GM21723 (cell line): ENCODE results near the gene SNRNP48.

Experiments used
- ATAC-seq: cut with Tn5 transposase; IDR thresholded peaks from one replicate; pipeline ENCODE4 v1.9.1; 2021; ENCODE audit warnings: mild to moderate bottlenecking, moderate library complexity; ENCODE audit not compliant: unreplicated experiment

Gene SNRNP48

DNA sequence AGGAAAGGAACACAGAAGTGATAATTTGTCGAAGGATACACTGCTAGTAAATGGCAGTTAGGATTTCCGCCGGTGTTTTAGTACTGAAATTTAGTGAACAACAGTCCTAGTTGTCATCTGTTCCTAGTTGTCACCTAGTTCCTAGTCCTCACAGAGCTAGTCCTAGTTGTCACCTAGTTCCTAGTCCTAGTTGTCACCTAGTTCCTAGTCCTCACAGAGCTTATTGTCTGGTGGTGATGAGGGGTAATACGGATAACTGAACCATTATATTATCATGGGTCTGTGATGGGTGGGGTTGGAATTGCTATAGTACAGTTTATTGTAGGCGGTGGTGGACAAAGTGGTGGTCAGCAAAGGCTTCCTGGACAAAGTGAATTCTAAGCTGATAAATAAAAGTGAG, 1.8 kb downstream of the SNRNP48 start:
- no peak for ATAC-seq

DNA sequence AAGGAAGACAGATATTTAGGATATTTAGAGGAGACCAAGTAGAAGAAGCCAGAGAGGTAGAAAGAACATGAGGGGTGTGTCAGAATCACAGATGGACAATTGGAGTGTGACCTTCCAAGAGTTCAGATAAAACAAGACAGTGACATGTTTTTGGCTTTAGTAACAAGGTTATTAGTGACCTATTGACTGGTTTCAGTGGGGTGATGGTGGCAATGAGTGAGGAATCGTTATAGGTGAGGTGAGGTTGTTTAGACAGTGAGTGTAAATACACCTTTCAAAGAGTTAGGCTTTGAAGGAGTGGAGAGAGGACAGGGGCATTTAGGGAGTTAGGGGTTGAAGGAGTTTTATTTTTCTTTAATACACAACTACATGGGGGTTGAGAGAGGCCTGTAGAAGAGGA, 3.2 kb downstream of the SNRNP48 start:
- no peak for ATAC-seq

DNA sequence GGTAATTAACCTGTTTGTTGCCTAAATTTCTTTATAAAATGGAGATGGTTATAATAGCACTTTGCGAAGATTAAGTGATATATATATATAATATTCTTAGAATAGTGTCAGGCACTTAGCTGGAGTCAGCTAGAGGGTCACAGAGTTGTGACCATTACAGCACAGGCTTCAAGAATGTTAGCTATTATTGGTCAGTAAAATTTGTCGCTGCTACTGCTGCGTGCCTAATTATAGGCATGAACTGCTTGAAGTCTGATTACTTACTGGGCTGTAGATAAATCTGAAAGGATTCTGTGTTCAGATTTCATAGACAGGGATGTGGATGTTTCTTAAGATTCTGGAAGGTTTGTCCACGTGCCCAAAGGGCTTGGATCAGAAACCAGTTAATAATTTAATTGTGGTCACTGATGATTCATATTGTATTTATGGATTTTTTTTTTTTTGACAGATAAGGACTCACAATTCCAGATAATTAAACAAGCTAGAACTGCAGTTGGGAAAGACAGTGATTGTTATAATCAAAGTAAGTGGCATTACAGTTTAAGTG, 4.7 kb downstream of the SNRNP48 start:
- ATAC-seq = no peak

DNA sequence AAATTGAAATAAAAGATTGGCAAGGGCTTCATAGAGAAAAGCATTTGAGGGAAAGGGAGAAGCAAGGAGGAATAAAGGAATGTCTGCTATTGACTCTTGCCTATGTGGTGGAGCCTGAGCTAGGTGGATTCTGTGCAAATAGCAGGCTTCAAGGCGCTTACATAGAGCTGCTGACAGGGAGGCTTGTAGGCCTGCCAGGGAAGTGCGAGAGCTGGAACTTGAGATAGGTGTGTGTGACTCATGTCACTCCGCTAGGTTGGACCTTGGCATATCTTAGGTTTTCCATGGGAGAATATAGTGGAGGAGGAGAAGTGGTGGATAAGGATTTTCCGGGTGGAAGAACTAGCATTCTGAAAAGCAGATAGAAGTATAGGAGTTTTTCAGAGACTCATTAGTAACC, 14.0 kb downstream of the SNRNP48 start:
- ATAC-seq = no peak

DNA sequence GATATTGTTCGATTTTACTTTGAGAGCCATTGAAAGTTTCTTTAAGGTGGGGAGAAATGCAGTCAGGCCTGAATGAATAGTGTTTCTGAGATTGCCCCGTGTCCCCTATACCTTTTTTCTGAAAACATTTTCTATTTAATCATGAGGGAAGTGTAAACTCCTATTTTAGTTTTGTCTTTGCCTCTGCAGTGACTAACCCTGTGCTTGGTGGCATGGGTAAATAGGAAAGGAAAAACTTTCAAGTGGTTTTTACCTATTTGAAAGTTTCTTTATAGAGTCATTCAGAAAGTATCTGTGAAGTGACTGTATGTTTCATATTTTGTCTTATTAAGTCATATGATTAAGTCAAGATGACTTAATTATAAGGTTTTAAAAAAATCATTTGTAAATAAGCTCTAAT, 14.5 kb downstream of the SNRNP48 start:
- peak; percentile 74 for ATAC-seq

DNA sequence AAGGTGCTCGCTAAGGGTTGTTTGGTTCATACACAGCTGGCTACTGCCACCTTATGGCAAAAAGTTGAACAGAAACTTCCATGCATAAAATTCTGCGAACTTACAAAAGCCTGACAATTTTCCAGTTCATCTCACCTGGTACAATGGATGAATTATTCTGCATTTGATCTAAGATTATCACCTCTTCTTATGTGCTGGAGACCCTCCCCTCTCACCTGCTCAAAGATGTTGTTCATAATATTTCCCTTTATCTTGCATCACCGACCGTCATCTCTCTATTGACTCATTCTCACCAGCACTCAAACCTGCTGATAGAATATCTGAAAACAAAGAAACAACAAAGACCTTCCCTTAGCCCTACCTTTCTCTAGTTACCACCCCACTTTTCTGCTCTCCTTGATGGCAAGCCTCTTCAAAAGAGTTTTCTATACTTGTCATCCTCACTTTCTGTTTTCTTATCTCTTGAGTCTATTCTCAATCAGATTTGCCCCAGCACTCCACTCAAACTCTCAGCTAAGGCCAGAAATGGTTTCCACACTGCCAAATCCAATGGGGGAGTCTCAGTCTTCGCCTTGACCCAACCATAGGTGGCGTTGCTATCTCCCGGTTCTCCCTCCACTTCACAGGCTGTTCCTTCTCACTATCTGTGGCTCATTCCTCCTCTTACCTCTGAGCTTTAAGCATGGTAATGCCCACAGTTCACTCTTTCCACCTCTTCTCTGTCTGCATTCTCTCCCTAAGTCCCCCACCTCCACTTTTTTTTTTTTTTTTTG, 25.8 kb downstream of the SNRNP48 start:
- peak; percentile 49 for ATAC-seq

DNA sequence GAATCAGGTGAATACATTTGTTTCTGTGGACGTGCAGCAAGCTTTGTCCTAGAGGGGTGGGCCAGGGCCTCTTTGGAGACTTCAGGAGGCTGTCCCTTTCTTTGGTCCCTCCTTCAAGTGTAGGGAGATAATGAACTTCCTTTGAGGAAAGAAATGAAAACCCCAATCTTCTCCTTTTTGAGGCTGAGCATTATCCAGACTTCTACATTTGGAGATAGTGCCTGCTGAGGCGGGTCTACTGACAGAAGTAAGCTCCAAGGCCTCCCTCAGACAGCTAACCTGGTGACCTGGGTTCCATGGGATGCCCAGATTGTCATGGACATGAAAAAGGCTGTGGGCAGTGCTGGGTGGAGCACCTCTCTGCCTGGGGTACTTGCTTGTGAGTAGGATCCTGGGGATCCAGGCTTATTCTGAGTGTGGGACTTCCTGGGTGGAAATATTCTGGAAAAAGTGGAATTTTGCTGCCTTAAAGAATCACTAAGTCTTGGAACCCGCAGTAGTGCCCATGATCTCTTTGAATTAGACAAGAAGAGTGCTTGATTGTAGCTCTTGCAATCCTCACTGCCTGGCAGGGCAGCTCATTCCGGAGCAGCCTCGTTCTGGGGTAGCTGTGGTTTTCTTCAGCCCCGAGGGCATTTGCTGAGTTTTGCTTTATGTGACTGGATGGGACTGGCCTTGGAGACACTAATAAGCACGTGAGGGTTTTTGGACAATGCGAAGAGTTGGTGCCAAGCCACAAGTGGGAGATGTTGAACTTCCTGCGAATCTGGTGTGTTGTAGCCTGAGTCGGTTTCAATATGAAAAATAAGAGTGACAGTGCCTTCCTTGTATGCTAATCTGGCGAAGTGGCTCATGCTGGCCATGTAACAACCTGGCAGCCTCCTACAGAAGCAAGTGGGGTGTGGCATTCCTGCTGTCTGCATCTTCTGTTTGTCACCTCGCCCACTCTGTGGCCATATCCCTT, 28.1 kb downstream of the SNRNP48 start:
- ATAC-seq = no peak

DNA sequence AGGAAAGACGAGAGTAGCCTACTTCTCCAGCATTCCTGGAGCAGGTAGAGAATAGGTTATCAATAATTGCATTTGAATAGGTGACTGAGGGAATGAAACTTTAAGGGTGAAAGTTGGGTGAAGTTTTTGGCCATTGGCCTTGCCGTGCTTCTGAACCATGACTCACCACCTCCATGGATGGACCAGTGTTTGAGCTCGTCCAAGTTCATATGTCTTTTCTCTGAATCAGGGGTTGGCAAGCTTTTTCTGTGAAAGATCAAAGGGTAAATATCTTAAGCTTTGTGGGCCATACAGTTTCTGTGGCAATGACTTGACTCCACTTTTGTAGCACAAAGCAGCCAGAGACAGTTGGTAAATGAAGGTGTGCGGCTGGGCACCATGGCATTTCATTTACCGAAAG, 31.8 kb downstream of the SNRNP48 start:
- no peak for ATAC-seq

DNA sequence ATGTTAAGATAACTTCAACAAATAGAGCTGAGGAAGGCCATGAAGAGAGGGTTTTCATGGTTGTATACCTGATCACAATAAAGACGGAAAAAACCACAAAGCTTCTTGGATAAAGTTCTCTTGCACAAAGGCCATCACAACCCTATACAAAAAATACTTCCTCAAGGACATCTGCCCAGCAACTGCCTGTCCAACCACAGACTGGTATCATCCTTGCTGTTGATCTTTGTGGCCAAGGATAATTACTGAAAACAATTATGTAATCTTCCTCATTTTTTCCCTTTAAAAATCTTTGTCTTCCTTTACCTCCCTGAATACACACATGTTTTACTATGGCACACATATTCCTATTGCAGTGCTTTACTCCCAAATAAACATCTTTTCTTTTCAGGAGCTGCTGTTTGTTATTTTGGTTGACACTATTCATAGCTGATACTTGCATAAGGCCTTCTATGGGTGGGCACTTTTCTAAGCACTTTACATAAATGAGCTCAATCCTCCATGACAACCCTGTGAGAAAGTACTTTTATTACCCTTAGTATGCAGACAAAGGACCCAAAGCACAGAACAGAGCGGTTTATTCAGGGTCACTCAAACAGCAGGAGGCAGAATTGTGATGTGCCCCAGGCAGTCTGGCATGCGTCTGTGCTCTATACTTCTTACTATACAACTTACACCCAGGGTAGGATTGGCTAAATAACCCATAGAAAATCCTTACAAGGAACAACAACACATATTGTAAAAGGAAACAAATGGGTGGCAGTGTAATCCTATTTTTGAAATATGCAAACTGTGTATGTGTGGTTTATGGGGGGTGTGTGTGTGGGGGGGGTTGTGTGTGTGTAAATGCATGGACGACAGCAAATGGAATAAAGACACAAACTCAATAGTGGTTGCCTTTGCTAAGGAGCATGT, 35.1 kb downstream of the SNRNP48 start:
- no peak for ATAC-seq

DNA sequence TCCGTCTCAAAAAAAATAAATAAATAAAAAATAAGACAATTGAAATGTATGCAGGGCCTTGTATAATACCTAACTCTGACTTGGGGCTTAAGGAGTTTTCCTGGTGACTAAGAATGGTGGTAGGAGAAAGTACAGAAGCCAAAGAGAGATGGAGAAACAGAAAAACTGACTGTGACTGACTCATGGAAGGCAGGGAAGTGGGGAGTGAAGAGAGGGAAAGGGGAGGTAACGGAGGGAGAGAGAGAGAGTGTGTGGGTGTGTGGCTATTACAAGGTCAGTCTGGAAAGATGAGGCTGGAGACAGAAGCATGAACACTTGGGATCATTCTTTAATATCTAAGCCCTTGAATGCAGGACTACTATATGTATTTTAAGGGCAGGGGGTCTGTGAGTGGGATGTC, 38.5 kb downstream of the SNRNP48 start:
- no peak for ATAC-seq

DNA sequence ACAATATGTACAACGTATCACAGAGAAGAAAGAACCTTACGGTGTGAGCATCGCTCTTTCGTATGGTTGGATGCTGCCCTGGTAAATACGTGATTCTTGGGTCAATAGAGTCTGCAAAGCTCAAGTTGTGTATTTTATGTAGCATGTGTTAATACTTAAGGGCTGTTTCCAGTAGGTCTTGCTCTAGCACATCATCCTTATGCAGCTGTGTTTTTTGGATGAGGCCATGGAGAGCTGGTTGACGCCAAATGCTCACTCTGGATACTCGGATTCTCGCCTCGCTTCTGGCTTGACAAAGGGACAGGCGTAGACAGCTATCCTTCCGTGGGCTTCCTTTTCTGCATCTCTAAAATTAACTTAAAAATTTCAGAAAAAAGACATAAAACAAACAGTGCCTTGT, 38.9 kb downstream of the SNRNP48 start:
- no peak for ATAC-seq

DNA sequence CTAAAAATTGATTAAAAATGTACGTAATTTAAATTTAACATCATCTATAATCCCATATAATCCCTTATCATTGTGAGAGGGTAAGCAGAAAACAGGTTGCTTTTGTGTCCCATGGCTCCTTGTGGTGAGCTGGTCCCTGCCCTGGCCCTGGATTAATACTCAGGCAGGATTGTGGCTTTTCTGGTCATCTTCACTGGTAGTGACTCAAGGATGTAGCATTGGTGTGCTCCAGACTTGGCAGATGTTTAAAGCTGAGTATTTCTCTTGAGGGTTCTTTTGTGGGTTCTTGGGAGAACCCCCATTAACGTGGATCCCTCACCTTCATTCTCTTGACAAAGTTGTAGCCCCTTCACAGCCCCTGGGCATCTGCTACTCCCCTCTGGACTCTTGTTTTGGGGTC, 39.3 kb downstream of the SNRNP48 start:
- no peak for ATAC-seq

DNA sequence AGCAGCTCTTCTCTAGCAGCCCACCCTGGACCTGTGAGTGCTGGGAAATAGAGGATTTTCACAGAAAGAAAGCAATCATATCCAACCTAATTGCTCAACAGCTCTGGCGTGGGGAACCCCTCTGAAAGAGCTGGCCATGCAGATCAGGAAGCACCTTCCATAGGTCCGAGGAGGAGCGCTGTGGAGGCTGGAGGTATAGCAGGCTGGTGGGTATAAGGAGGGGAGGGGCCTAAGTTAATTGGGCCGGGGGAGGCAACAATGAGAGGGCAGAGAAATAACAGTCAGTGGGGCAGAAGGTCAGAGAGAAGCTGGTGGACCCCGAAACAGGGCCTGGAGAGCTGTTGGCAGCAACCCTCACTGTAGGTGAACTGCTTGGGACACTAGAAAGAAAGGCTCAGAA, 40.8 kb downstream of the SNRNP48 start:
- no peak for ATAC-seq

DNA sequence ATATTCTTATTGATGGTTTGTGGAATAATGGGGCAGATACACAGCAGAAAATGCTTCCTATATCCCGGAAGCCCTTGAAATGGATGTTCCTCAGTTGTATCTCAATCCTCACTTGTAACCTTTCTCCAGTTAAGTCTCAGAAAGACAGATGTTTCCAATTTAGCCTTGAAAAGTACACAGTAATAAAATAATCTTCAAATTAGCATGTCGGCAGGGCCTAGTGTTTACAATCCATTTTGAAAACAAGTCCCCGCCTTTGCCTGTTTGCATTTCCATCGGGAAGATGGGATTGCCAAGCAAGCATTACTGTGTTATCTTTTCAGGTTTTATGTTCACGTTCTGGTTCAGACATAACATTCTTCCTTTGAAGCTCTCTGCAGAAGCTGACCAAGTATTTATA, 41.5 kb downstream of the SNRNP48 start:
- ATAC-seq = no peak

DNA sequence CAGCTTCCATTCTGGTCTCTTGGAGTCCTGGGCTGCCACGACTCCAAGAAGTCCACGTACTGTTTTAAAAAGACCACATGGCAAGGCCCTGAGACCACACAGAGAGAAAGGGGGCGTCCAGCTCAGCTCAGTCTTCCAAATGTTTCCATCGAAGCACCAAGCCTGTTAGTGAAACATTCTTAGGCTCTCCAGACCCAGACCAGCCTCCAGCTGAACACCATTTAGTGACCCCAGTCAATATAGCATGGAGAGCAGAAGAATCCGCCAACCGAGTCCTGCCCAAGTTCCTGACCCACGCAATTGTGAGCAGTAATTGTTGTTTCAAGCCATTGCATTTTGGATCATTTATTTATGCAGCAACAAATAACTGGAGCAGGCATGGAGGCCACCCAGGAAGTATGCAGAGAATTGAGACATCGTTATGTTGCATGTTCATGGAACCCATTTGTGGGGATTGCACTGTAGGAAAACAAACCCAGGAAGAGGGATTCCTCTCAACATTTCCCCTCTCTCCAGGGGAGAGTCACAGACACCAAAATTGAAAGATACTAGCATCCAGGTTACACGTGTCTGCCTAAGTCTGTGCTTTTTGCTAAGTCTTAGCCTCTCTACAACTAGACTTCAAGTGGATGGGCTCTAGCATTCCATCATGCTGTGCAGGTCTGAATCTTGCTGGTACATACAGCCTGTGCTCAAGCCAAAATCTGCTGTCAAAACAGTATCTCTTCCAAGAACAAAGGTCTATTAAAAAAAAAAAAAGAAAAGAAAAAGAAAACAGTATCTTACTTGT, 42.7 kb downstream of the SNRNP48 start:
- no peak for ATAC-seq

DNA sequence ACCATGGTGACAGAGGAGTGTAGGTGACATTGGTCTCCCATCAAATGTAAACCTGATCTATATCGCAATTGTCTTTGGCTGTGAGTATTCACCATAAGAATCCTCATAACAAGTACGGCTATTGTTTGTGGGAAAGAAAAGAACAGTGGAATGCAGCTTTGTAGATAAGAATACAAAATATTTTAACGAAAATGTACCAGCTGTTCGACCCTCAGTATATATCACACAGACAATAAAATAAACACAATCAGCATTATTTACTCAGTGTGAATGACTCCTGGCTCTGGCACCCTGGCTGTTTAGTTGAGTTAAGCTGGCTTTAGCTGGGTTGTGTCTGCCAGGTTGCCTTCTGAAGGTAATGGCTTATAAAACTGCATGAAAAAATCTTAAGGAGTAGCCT, 43.4 kb downstream of the SNRNP48 start:
- no peak for ATAC-seq

DNA sequence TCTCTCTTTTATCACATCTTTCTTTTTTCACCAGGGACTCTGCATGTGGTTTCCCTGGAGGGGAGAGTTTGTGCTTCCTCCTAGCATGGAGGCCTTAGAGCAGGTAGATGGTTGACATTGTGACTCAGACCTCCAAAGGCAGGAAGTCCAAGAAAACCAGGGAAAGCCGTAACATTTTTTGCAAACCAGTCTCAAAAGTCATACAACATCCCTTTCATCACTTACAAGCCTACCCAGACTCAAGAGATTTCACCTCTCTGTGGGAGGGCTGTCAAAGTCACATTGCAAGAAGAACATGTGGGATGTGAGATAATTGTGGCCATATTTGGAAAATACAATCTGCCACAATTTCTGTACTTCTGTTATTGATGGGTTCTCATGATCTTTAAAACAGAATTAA, 46.2 kb downstream of the SNRNP48 start:
- no peak for ATAC-seq

DNA sequence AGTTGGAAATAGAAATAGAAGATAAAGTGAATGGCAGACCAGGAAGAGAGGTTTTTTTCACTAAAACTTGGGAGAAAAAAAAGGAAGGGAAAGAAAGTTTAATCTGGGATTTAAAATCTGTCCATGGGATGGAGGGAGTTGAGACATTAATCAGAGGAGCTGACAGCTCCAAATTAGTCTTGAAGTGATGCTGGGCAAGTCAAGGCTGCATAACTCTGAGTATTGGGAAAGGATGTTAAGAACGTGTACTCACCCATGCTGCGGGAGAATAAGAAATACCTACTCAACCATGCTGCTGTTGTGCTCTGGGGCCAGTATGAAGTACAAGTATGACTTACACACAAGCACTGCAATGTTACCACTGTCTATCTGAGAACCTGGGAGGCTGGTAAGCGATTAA, 47.5 kb downstream of the SNRNP48 start:
- no peak for ATAC-seq

DNA sequence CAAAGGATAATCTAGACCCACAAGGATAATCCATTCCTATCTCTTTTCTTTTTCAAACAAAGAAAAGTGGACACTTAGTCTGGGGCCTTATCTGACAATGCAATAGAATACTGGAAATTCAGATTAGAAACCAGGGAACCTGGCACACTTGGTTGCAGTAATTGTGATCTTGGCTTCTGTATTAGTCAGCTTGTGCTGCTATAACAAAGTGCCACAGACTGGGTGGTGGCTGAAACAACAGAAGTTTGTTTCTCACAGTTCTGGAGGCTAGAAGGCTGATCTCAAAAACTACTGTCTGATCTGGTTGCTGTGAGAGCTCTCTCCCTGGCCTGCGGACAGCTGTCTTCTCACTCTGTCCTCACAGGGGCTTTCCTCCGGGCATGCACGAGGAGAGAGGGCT, 49.4 kb downstream of the SNRNP48 start:
- ATAC-seq = no peak

DNA sequence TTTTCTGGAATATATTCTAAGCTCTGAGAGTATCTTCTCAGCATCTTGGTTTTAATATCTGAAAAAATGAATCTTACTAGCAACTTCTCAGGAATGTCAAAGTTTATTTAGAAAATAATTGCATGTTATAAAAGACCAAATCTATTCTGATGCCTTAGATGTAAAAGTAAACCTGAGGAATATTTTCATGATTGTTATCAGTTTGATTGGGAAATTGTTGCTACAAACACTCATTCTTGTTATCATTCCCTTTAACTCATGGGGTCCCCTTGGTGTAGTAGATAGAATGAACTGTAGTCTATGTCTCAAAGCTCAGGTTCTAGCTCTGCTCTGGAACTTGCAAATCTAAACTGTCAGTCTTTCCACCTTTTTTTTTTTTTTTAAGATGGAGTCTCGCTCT, 50.0 kb downstream of the SNRNP48 start:
- ATAC-seq = no peak
